ENCODE data around the gene TOPBP1.
"Not testable (repeated sequence)": the region's sequence is repeated elsewhere in the genome, so short reads cannot be mapped to it uniquely, and the experiment has no call there.

The TOPBP1 gene

DNA sequence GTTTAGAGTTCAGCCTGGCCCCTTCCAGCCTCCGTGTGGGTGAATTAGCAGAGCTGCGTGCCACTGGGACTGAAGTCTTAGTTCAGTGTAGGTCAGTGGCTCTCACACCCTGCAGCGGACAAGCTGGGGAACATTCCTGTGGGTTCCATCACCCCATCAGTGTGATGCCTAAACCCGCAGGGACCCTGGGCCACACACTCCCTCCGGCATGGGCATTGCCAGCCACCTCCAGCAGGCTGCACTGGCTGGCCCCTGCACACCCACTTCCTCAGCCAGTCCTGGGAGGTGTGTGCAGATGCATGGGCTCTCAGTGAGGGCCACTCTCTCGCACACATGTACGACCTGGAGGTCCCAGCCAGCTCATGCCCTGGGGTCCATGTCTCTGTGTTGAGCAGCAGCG, 32.1 kb upstream of the TOPBP1 start:
- DNase-seq (ENCODE audit: low read depth, low spot score): no peak
- TF ChIP-seq, protein P1, sequence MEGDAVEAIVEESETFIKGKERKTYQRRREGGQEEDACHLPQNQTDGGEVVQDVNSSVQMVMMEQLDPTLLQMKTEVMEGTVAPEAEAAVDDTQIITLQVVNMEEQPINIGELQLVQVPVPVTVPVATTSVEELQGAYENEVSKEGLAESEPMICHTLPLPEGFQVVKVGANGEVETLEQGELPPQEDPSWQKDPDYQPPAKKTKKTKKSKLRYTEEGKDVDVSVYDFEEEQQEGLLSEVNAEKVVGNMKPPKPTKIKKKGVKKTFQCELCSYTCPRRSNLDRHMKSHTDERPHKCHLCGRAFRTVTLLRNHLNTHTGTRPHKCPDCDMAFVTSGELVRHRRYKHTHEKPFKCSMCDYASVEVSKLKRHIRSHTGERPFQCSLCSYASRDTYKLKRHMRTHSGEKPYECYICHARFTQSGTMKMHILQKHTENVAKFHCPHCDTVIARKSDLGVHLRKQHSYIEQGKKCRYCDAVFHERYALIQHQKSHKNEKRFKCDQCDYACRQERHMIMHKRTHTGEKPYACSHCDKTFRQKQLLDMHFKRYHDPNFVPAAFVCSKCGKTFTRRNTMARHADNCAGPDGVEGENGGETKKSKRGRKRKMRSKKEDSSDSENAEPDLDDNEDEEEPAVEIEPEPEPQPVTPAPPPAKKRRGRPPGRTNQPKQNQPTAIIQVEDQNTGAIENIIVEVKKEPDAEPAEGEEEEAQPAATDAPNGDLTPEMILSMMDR (IDR thresholded peaks at IDR 0.05; ENCODE audit: low read depth, low read length): no peak
- in situ Hi-C loops (cut with HindIII; ENCODE audit: low sequenced_read_pairs): no loop called here
- H3K4me3 ChIP-seq (ENCODE audit: low read depth, low read length): no peak overlapping the region

DNA sequence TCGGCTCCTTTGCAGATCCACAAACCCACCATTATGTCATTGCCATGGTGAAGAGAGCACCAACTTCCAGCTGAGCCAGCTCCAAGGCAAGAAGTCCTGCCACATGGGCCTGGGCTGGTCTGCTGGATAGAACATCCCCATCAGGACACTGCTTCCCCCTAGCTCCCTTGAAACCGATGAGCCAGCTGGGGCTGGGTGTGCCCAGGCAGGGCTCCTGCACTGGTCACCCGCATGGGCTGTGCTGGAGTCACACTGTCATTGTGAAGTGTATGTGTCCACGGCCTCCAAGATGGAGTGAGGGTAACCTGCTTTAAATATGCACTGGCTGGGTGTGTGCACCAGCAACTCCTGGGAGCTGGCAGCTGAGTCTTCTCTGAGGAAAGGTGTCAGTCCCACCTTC, 31.0 kb upstream of the TOPBP1 start:
- no peak for DNase-seq (ENCODE audit: low read depth, low spot score)
- TF ChIP-seq, protein P1 (IDR thresholded peaks at IDR 0.05; ENCODE audit: low read depth, low read length): no peak
- in situ Hi-C loops (cut with HindIII; ENCODE audit: low sequenced_read_pairs): no loop called here
- H3K4me3 ChIP-seq (ENCODE audit: low read depth, low read length): no peak overlapping the region

DNA sequence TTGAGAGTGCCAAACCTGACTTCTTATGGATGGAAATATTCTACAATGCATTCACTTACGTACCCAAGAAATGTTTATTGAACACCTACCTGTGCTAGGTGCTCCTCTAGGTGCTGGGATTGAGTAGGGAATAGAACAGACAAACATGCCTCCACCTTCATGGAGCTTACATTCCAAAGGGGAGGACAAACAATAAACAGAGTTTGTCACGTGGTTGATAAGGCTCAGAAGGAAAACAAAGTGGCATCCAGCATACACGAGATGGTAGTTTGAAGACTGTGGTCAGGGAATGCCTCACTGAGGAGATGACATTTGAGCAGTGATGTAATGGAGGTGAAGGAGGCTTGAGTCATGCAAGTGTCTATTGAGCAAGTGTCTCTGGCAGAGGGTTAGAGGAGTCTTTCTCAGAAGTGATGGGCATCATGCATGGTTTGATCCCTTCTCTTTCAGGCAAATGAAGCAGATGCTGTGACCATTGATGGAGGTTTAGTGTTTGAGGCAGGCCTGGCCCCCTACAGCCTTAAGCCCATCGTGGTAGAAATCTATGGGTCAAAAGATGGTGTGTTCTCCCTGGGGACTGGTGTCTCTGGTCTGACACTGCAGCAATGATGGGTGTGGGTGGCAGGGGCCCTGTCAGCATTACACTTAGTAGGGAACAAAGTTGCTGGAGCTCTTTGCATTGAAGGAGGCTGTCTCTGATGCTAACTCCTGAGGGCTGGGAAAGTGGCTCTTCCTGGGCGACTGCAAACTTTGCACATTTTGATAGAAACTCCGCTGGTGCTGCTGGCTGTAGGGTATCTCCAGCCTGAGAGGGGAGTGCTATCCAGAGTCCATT, 29.7 kb upstream of the TOPBP1 start:
- no peak for DNase-seq (ENCODE audit: low read depth, low spot score)
- TF ChIP-seq, protein P1 (IDR thresholded peaks at IDR 0.05; ENCODE audit: low read depth, low read length): no peak
- in situ Hi-C loops (cut with HindIII; ENCODE audit: low sequenced_read_pairs): no loop called here
- no peak overlapping the region for H3K4me3 ChIP-seq (ENCODE audit: low read depth, low read length)

DNA sequence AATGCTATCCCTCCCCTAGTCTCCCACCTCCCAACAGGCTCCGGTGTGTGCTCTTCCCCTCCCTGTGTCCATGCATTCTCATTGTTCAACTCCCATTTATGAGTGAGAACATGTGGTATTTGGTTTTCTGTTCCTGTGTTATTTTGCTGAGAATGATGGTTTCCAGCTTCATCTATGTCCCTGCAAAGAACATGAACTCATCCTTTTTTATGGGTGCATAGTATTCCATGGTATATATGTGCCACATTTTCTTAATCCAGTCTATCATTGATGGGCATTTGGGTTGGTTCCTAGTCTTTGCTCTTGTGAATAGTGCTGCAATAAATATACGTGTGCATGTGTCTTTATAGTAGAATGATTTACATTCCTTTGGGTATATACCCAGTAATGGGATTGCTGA, 16.3 kb upstream of the TOPBP1 start:
- in situ Hi-C loops (cut with HindIII; ENCODE audit: low sequenced_read_pairs); H3K4me3 ChIP-seq (ENCODE audit: low read depth, low read length): not testable (repeated sequence)

DNA sequence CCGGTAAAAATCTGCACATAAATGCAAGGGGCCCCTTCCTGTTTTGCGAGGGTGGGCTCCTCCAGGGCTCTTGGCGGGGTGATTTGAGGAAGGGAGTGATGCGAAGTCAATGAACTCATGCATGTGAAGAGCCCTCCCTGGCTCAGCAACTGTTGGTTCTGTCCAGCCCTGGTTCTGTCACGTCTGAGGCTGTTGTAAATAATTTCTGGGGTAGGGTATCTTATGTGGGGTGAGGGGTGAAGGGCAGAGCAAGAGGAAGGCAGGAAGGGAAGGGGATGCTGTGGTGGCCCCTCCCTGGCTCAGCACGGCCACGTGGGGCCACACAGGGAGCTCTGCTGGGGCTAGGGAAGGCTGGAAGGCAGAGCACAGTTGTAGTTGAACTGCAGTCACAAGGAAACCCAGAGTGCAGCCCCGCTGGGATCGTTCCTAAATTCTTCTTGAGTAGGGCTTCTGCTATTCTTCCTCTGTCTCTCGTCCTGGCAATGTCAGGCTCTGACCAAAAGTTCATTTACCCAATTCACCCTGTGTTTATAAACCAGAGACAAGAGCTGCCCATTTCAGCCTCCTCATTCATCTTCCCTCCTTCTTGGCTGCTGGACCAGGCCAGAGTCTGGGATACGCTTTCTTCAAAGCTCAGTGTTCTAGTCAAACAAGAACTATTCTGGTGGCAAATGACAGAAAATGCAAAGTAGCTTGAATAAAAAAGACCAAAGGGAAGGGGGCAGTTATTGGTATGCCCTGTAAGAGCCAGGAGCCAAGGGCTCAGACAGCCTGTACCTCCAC, 14.8 kb upstream of the TOPBP1 start:
- TF ChIP-seq, protein P1 (IDR thresholded peaks at IDR 0.05; ENCODE audit: low read depth, low read length): no peak
- DNase-seq (ENCODE audit: low read depth, low spot score): no peak
- no peak overlapping the region for H3K4me3 ChIP-seq (ENCODE audit: low read depth, low read length)
- in situ Hi-C loops (cut with HindIII; ENCODE audit: low sequenced_read_pairs): no loop called here

More for the DNA sequence above, 16.3 kb upstream of the TOPBP1 start:
- DNase-seq (ENCODE audit: low read depth, low spot score): not testable (repeated sequence)

DNA sequence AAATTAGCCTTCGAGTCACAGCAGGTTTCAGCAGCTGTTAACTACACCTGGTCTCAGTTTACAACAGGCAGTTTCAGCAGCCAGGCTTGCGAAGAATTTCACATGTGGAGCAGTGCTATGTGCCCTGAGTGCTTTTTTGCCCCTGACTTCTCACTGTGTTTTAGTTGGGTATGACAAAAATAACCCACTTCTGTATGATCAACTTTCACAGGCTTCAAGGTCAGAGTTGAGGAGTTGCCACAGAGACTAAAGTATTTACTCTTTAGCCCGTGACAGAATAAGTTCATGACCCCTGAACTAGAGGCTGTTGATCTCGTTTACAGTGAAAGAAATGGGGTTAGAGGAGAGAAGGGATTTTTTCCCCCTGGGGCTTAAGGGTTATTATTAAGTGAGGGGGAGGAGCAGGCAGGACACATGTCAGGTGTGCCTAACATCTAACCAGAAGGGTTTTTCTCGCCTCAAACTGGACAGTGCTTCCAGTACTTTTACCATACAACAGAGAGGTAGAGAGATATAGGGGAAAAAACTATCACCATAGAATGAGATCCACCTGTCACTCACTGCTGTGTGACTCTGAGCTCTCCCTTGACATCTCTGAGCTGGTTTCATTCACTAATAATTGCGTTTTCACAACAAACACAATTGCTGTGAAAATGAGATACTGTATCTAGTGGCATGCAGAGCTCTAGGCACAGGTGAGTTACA, 14.0 kb upstream of the TOPBP1 start:
- no peak for DNase-seq (ENCODE audit: low read depth, low spot score)
- TF ChIP-seq, protein P1 (IDR thresholded peaks at IDR 0.05; ENCODE audit: low read depth, low read length): no peak
- H3K4me3 ChIP-seq (ENCODE audit: low read depth, low read length): no peak overlapping the region
- in situ Hi-C loops (cut with HindIII; ENCODE audit: low sequenced_read_pairs): no loop called here

All from astrocyte of the spinal cord (primary cell).